ENCODE measurements around the gene CABLES1.

The CABLES1 gene

GRCh38 chr18:23301972-23302371 is 166.7 kb downstream of the CABLES1 start:
- no peak overlapping the region for H3K4me3 ChIP-seq (ENCODE audit: insufficient read depth, low read length, poor library complexity, severe bottlenecking)
- no peaks in the 10 kb centered on the region for H3K9me2 ChIP-seq (replicated peaks; ENCODE audit: insufficient read depth, low read length)
- no peaks in the 10 kb centered on the region for H3K79me2 ChIP-seq (ENCODE audit: insufficient read depth, low read length)
- no peaks in the 10 kb centered on the region for H3K9me3 ChIP-seq (ENCODE audit: insufficient read depth, low read length)
- no peak overlapping the region for H3K9ac ChIP-seq (ENCODE audit: low read length)
- no peaks in the 10 kb centered on the region for H3K36me3 ChIP-seq (ENCODE audit: low read length)
- H3K27ac ChIP-seq (ENCODE audit: low read depth, low read length): no peak overlapping the region
- H3K4me2 ChIP-seq (ENCODE audit: low read depth, low read length, poor library complexity, severe bottlenecking): no peak overlapping the region
- no peaks in the 10 kb centered on the region for H4K20me1 ChIP-seq (ENCODE audit: low read depth, low read length)
- H3K27me3 ChIP-seq (ENCODE audit: low read length): no peaks in the 10 kb centered on the region
- H2AFZ ChIP-seq (ENCODE audit: low read depth, low read length, severe bottlenecking): no peak overlapping the region
- H3F3A ChIP-seq (ENCODE audit: insufficient read depth): no peaks in the 10 kb centered on the region
- no peak for TF ChIP-seq EZH2phosphoT487 (conservative IDR thresholded peaks at IDR 0.05; ENCODE audit: low read length)
- TF ChIP-seq, protein P1, sequence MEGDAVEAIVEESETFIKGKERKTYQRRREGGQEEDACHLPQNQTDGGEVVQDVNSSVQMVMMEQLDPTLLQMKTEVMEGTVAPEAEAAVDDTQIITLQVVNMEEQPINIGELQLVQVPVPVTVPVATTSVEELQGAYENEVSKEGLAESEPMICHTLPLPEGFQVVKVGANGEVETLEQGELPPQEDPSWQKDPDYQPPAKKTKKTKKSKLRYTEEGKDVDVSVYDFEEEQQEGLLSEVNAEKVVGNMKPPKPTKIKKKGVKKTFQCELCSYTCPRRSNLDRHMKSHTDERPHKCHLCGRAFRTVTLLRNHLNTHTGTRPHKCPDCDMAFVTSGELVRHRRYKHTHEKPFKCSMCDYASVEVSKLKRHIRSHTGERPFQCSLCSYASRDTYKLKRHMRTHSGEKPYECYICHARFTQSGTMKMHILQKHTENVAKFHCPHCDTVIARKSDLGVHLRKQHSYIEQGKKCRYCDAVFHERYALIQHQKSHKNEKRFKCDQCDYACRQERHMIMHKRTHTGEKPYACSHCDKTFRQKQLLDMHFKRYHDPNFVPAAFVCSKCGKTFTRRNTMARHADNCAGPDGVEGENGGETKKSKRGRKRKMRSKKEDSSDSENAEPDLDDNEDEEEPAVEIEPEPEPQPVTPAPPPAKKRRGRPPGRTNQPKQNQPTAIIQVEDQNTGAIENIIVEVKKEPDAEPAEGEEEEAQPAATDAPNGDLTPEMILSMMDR (IDR thresholded peaks at IDR 0.05; ENCODE audit: insufficient read depth, low read length, poor library complexity, severe bottlenecking): no peak

GRCh38 chr18:23302511-23302850 is 167.2 kb downstream of the CABLES1 start:
- Histone ChIP-seq H3K9me2 (replicated peaks; ENCODE audit: insufficient read depth, low read length) (no peaks in the 10 kb centered on the region), H4K20me1 (ENCODE audit: low read depth, low read length) (no peaks in the 10 kb centered on the region), H3K4me3 (ENCODE audit: insufficient read depth, low read length, poor library complexity, severe bottlenecking) (no peak overlapping the region), H2AFZ (ENCODE audit: low read depth, low read length, severe bottlenecking) (no peak overlapping the region), H3K27ac (ENCODE audit: low read depth, low read length) (no peak overlapping the region), H3F3A (ENCODE audit: insufficient read depth) (no peaks in the 10 kb centered on the region), H3K27me3 (ENCODE audit: low read length) (no peaks in the 10 kb centered on the region), H3K9me3 (ENCODE audit: insufficient read depth, low read length) (no peaks in the 10 kb centered on the region), H3K4me2 (ENCODE audit: low read depth, low read length, poor library complexity, severe bottlenecking) (no peak overlapping the region), H3K36me3 (ENCODE audit: low read length) (no peaks in the 10 kb centered on the region), H3K9ac (ENCODE audit: low read length) (no peak overlapping the region), H3K79me2 (ENCODE audit: insufficient read depth, low read length) (no peaks in the 10 kb centered on the region)
- TF ChIP-seq, protein P1 (IDR thresholded peaks at IDR 0.05; ENCODE audit: insufficient read depth, low read length, poor library complexity, severe bottlenecking): no peak
- no peak for TF ChIP-seq EZH2phosphoT487 (conservative IDR thresholded peaks at IDR 0.05; ENCODE audit: low read length)

DNA sequence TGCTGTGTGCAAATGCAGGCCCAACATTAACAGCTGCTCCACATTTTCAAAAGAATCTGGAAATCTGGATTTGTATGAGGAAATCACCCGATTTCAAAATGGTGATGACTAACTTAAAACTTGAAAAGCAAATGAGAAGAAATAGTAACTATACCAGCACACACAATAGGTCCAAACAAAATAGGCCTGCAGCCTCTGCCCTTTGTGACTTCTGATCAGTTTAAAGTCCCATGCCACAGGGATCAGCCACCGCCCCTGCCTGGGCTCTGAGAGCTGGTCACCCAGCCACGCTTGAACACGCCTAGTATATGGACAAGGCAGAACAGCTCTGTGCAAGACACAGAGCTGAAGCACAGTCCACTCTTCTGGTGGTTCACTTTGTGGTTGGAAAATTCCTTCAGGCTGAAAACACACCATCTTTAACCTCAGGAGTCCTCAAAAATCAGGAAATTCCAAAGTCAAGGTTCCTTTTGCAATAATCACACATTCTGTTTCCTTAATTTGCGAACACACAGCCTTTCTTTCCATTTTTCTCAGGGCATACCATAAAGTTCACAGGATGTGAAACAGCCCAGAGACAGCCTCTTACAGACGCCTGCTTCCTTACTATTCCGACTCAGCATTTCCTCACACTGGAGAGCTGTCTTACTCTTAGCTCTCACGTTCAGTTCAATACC is 167.7 kb downstream of the CABLES1 start:
- no peak for TF ChIP-seq EZH2phosphoT487 (conservative IDR thresholded peaks at IDR 0.05; ENCODE audit: low read length)
- TF ChIP-seq, protein P1 (IDR thresholded peaks at IDR 0.05; ENCODE audit: insufficient read depth, low read length, poor library complexity, severe bottlenecking): no peak
- H3K4me2 ChIP-seq (ENCODE audit: low read depth, low read length, poor library complexity, severe bottlenecking): no peak overlapping the region
- no peak overlapping the region for H3K4me3 ChIP-seq (ENCODE audit: insufficient read depth, low read length, poor library complexity, severe bottlenecking)
- H3K9me3 ChIP-seq (ENCODE audit: insufficient read depth, low read length): no peaks in the 10 kb centered on the region
- H2AFZ ChIP-seq (ENCODE audit: low read depth, low read length, severe bottlenecking): no peak overlapping the region
- H3K27me3 ChIP-seq (ENCODE audit: low read length): no peaks in the 10 kb centered on the region
- no peaks in the 10 kb centered on the region for H3K79me2 ChIP-seq (ENCODE audit: insufficient read depth, low read length)
- no peaks in the 10 kb centered on the region for H3F3A ChIP-seq (ENCODE audit: insufficient read depth)
- no peak overlapping the region for H3K27ac ChIP-seq (ENCODE audit: low read depth, low read length)
- H3K9me2 ChIP-seq (replicated peaks; ENCODE audit: insufficient read depth, low read length): no peaks in the 10 kb centered on the region
- no peak overlapping the region for H3K9ac ChIP-seq (ENCODE audit: low read length)
- no peaks in the 10 kb centered on the region for H3K36me3 ChIP-seq (ENCODE audit: low read length)
- H4K20me1 ChIP-seq (ENCODE audit: low read depth, low read length): no peaks in the 10 kb centered on the region

Data from SU-DHL-6 (cell line).